Aorta (tissue), 5 donors: ENCODE data around the gene STK39. TPM values are rescaled to one million over a fixed set of nuclear protein-coding genes. Genes with fewer than 3 reads are reported as not detected.

Experiments
- ATAC-seq: fragments of 200-7000 bp; cut with Tn5 transposase; one replicate; pipeline ENCODE4 v1.9.1; 2022; ENCODE audit warnings: moderate library complexity; ENCODE audit not compliant: low FRiP score
- DNase-seq, 2 donors: peaks; one replicate each; pipeline ENCODE4 v3.0.0-alpha.2; 2020
- H3K27ac ChIP-seq, 2 donors: one replicate each; pipeline ENCODE4 v1.5.1; 2013; ENCODE audit warnings: low read length in 2 of 2, mild to moderate bottlenecking in 2 of 2, moderate library complexity in 2 of 2, control low read depth in 1 of 2, inconsistent platforms in 1 of 2, low read depth in 1 of 2
- H3K27me3 ChIP-seq, 2 donors: one replicate each; pipeline ENCODE4 v1.6.1; 2013; ENCODE audit warnings: control low read depth in 1 of 2, low read length in 1 of 2, mild to moderate bottlenecking in 1 of 2, moderate library complexity in 1 of 2; ENCODE audit not compliant: insufficient read depth in 2 of 2, control insufficient read depth in 1 of 2
- H3K36me3 ChIP-seq, 2 donors: one replicate each; pipeline ENCODE4 v1.6.1; 2013; ENCODE audit warnings: control low read depth in 1 of 2, low read length in 1 of 2, mild to moderate bottlenecking in 1 of 2; ENCODE audit not compliant: insufficient read depth in 2 of 2, control insufficient read depth in 1 of 2
- H3K4me1 ChIP-seq, 2 donors: one replicate each; pipeline ENCODE4 v1.6.1; 2013; ENCODE audit warnings: low read length in 2 of 2, control low read depth in 1 of 2, mild to moderate bottlenecking in 1 of 2, moderate library complexity in 1 of 2; ENCODE audit not compliant: insufficient read depth in 2 of 2, control insufficient read depth in 1 of 2
- H3K4me3 ChIP-seq, 2 donors: one replicate each; pipeline ENCODE4 v1.5.1; 2013; ENCODE audit warnings: low read length in 2 of 2, control low read depth in 1 of 2, mild to moderate bottlenecking in 1 of 2
- H3K9me3 ChIP-seq: one replicate; pipeline ENCODE4 v1.6.1; 2013; ENCODE audit warnings: mild to moderate bottlenecking, low read length; ENCODE audit not compliant: control insufficient read depth
- WGBS, 2 donors: extraction: QIAGEN DNeasy Blood & Tissue Kit; methylation state at CpG; one replicate each; pipeline ENCODE4 v1.1.7; 2013; 5-methylcytosine and 5-hydroxymethylcytosine counted together
- intact Hi-C, 2 donors: fragments of 100-400 bp; cut with DNase I; formaldehyde crosslinking; loops; one replicate each; pipeline versions ENCODE4 v1.14.2 to v1.15.0; 2022
- polyA plus RNA-seq, 2 donors: library from polyadenylated mRNA; stranded (reverse); fragments of 200-250 nt; gene quantifications; one replicate each; pipeline ENCODE4 v1.2.3, GENCODE V29; 2013
- total RNA-seq, 2 donors: library from RNA; stranded (reverse); fragmentation: NEBNext Ultra II Directional; extraction: Animal tissue kit (Norgen Biotek cat#: 25700); gene quantifications; one replicate each; pipeline ENCODE4 v1.2.1, GENCODE V29; 2021
- donor health status: healthy with polysubstance abuse.
- donor health status: Bipolar disorder and iron deficiency.
- donor health status: DM: no; HTN: no; CAD: no.
- donor health status: DM: no; HTN: no; CAD: no.
- donor health status: DM: yes; HTN: yes; CAD: no.

The STK39 gene
- total and polyA plus RNA-seq, 4 donors, result 7.1 to 17.7 (median 14.4) TPM

DNA sequence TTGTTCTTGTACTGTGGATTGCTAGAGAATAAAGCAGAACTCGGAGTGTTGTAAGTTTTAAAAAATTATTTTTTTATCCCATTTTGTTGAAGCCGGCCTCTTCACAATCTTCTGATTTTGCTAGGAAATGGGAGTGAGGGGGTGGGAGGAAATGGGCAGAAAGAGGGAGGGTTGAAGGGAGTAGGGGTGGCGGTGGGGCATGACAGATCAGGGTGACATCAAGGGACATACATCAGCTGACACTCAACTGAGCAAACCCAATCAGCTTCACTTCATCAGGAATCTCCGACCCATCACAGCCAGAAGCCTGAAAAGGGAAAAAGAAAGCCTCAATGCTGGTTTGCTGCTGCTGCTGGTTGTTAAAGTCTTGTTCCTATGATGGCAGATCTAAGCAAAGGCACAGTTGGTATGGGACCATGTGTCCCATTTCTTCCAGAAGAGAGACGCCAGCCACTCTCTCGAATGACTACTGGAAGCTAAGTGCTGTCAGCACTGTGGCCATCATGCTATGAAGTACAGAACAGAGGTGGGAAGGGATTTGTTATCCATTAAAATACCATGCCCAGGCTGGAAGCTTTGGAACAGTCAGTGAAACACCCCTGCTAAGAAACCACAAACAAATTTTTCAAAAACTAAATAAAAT, 292.0 kb downstream of the STK39 start:
- no peak for DNase-seq
- Histone ChIP-seq H3K4me1 (no peaks in the 10 kb centered on the region), H3K27ac (no peak overlapping the region), H3K27me3 (no peaks in the 10 kb centered on the region), H3K9me3 (no peaks in the 10 kb centered on the region), H3K4me3 (no peak overlapping the region), H3K36me3 (no peaks in the 10 kb centered on the region)
- intact Hi-C loops, result no loop called here
- ATAC-seq, result no peak
- WGBS, 2 donors, result 94 to 96% methylated on average over 6 of the region's 6 CpGs

DNA sequence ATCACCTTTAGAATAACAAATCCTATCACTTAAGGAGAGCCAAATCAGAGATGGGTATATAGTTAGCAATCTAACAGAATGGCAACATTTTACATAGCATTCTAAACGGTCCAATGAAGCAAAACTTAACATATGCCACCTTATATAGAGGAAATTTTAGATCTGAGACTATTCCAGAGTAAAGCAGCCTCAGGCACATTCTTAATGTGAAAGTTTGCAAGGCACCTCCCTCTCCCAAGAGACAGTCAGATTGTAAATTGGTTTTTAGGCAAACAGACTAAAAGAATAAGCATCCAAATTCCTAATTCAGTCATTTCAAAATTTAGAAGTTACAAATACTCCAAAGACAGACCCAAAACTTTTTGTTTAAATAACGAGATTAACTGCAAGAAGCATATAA, 292.9 kb downstream of the STK39 start:
- Histone ChIP-seq H3K4me3 (no peak overlapping the region), H3K4me1 (no peaks in the 10 kb centered on the region), H3K9me3 (no peaks in the 10 kb centered on the region), H3K36me3 (no peaks in the 10 kb centered on the region), H3K27ac (no peak overlapping the region), H3K27me3 (no peaks in the 10 kb centered on the region)
- DNase-seq (no peak), ATAC-seq (no peak)
- 79 to 92% methylated on average over 2 of the region's 2 CpGs for WGBS, 2 donors
- intact Hi-C loops, result no loop called here

DNA sequence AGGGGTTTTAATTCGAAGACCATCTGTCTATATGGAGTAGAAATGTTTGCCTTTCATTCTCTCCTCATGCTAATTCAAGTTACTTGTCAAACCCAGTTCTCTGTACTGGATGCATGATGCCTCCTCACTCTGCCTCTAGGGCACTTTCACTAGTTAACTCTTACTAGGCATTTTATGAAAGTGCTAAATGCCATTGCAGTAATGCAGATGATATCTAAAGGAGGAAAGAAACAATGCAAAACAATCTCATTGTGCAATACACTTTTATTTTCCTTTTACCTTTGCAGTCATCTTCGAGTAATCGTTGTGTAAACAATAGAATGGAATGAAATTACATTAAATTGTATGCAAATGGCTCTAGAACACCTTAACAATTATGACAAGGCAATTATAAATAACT, 293.6 kb downstream of the STK39 start:
- ATAC-seq, result no peak
- Histone ChIP-seq H3K4me3 (no peak overlapping the region), H3K9me3 (no peaks in the 10 kb centered on the region), H3K36me3 (no peaks in the 10 kb centered on the region), H3K4me1 (no peaks in the 10 kb centered on the region), H3K27me3 (no peaks in the 10 kb centered on the region), H3K27ac (no peak overlapping the region)
- intact Hi-C loops, result no loop called here
- DNase-seq, result no peak
- 94 to 95% methylated on average over 3 of the region's 3 CpGs for WGBS, 2 donors

DNA sequence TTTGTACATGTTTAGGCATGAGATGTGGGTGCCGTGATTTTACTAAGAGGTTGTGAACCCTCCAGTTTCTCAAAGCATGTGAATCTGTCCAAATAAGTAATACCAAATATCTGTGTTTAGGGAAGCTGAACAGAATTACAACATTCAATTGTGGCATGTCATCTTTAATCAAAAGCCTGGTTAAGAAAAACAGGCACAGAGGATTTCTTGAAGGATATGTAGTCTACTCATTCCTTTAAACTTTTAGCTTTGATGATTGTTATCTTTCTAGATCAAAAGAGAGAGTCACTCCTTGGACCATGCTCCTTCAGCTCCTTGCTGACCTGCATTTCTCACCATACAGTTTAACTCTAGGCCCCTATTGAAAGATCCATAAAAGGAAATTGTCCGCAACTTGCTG, 296.8 kb downstream of the STK39 start:
- H3K27ac ChIP-seq, result no peak overlapping the region
- H3K4me3 ChIP-seq, result no peak overlapping the region
- intact Hi-C loops, result no loop called here
- H3K4me1 ChIP-seq, result no peaks in the 10 kb centered on the region
- 96 to 98% methylated on average over 2 of the region's 2 CpGs for WGBS, 2 donors
- no peaks in the 10 kb centered on the region for H3K27me3 ChIP-seq
- H3K36me3 ChIP-seq, result no peaks in the 10 kb centered on the region
- no peaks in the 10 kb centered on the region for H3K9me3 ChIP-seq
- ATAC-seq (no peak), DNase-seq (no peak)

DNA sequence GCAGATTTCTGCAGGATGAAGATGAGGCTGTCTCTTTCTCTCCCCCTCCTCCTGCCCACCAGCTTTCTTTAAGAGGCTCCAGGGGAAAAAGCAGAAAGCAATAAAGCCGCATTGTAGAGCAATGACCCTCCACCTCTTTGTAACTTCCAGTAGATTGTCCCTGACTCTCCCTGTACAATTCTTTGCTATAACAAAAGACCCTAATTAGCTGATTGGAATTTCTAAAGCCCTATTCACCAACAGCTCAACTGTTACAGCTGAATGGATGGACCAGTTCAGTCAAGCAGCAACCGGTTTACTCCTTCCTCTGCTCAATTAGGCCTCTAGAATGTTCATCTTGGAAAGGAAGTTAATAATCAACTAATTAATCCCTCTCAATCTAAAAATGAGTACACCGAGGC, 301.0 kb downstream of the STK39 start:
- Histone ChIP-seq H3K9me3 (no peaks in the 10 kb centered on the region), H3K27me3 (no peaks in the 10 kb centered on the region), H3K4me3 (no peak overlapping the region), H3K36me3 (no peaks in the 10 kb centered on the region), H3K27ac (no peak overlapping the region), H3K4me1 (no peaks in the 10 kb centered on the region)
- WGBS, 2 donors, result 84 to 88% methylated on average over 3 of the region's 3 CpGs
- intact Hi-C loops, result no loop called here
- DNase-seq (no peak), ATAC-seq (no peak)

DNA sequence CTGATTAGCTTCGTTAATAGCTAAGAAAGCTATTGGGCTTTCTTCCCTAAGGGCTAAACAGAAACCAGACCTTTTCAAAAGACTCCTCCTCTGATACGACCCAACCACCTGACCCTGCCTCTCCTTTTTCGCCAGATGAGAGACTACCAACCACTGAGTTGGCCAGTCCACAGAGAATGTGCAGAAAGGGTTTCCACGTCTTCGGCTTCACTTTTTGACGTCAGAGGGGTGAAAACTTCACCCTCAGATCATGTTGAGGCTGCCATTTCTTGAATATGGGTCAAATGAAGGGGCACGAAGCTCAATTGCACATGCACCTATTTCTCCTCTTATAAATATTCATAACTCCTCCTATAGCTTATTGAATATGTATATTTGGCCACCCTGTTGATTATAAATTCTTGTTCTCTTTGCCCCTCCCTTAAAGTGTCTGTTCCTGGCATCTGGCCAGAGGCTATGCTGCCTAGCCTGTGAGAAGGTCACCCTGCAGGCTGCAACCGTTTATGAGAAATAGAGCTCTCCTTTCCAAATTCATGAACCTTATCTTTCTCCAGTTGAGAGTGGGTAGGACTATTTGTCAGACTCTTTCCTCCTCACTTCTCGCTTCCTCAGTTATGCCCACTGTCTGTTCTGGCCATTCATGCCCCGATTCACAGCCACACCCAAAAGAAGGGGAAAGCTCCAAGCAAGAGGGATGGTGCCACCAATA, 301.6 kb downstream of the STK39 start:
- DNase-seq, result no peak
- 82 to 84% methylated on average over 10 of the region's 10 CpGs for WGBS, 2 donors
- no peaks in the 10 kb centered on the region for H3K27me3 ChIP-seq
- no peaks in the 10 kb centered on the region for H3K9me3 ChIP-seq
- H3K4me3 ChIP-seq, result no peak overlapping the region
- H3K36me3 ChIP-seq, result no peaks in the 10 kb centered on the region
- no peaks in the 10 kb centered on the region for H3K4me1 ChIP-seq
- no peak for ATAC-seq
- H3K27ac ChIP-seq, result no peak overlapping the region
- intact Hi-C loops, result no loop called here

DNA sequence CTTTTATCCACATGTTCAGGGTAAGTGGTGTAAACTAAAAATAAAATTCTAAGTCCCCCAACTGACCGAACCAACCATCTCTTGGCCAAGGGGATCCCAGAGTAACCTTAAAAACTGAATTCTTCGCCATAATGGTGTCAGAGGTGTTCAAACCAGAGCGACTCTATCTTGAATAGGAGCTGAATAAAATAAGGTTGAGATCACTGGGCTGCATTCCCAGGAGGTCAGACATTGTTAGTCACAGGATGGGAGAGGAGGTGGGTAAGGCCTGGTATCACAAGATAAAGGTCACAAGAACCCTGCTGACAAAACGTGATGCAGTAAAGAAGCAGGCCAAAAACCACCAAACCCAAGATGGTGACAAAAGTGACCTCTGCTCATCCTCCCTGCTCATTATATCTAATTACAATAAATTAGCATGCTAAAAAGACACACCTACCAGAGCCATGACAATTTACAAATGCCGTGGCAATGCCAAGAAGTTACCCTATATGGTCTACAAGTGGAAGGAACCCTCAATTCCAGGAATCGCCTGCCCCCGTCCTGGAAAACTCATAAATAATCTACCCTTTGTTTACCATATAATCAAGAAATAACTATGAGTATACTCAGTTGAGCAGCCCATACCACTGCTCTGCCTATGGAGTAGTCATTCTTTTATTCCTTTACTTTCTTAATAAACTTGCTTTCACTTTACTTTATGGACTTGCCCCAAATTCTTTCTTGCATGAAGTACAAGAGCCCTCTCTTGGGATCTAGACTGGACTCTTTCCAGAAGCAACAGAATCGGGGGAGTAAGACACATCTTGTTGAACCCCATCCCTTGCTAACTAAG, 302.4 kb downstream of the STK39 start:
- Histone ChIP-seq H3K4me3 (no peak overlapping the region), H3K27me3 (no peaks in the 10 kb centered on the region), H3K27ac (no peak overlapping the region), H3K4me1 (no peaks in the 10 kb centered on the region), H3K9me3 (no peaks in the 10 kb centered on the region), H3K36me3 (no peaks in the 10 kb centered on the region)
- intact Hi-C loops, result no loop called here
- WGBS, 2 donors, result 71 to 75% methylated on average over 8 of the region's 8 CpGs
- DNase-seq (no peak), ATAC-seq (no peak)

DNA sequence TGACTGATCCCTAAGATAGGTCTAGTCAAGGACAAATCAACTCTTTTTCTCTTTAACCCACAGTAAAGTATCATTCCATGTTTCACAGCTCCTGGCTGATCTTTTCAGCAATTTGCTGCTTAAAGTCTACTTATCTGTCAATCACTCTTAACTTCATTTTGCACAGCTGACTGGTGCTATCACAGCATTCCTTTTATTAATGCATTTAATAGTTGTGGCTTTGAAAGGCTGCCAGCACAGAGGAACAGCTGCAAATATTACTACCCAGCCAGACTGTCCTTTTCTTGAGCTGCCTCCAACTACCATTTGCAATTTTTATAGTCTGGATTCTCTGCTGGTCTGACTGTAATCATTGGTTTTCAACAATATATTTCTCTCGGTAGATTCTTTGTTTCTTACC, 303.5 kb downstream of the STK39 start:
- Histone ChIP-seq H3K27me3 (no peaks in the 10 kb centered on the region), H3K4me1 (no peaks in the 10 kb centered on the region), H3K27ac (no peak overlapping the region), H3K36me3 (no peaks in the 10 kb centered on the region), H3K4me3 (no peak overlapping the region), H3K9me3 (no peaks in the 10 kb centered on the region)
- no peak for DNase-seq
- intact Hi-C loops, result no loop called here
- no peak for ATAC-seq
- 85 to 89% methylated on average over 1 of the region's 1 CpG for WGBS, 2 donors
